Measurements from ENCODE around the gene AP5Z1.

AP5Z1 gene

GRCh38 chr7:4822677-4823076 lies 47.3 kb downstream of the AP5Z1 start:
- no peak for DNase-seq (ENCODE audit: low read depth)
- H3K4me3 ChIP-seq (ENCODE audit: low read depth, low read length): no peak overlapping the region
- TF ChIP-seq CTCF (IDR thresholded peaks at IDR 0.05; ENCODE audit: control insufficient read depth, extremely low read depth, insufficient read depth): no peak

GRCh38 chr7:4823441-4824119 lies 48.2 kb downstream of the AP5Z1 start:
- no peak for TF ChIP-seq CTCF (IDR thresholded peaks at IDR 0.05; ENCODE audit: control insufficient read depth, extremely low read depth, insufficient read depth)
- DNase-seq (ENCODE audit: low read depth): no peak
- no peak overlapping the region for H3K4me3 ChIP-seq (ENCODE audit: low read depth, low read length)

GRCh38 chr7:4824120-4824775 lies 48.8 kb downstream of the AP5Z1 start:
- TF ChIP-seq CTCF (IDR thresholded peaks at IDR 0.05; ENCODE audit: control insufficient read depth, extremely low read depth, insufficient read depth): no peak
- no peak for DNase-seq (ENCODE audit: low read depth)
- H3K4me3 ChIP-seq (ENCODE audit: low read depth, low read length): no peak overlapping the region

GRCh38 chr7:4825081-4825480 lies 49.7 kb downstream of the AP5Z1 start:
- DNase-seq (ENCODE audit: low read depth): no peak
- TF ChIP-seq CTCF (IDR thresholded peaks at IDR 0.05; ENCODE audit: control insufficient read depth, extremely low read depth, insufficient read depth): no peak
- H3K4me3 ChIP-seq (ENCODE audit: low read depth, low read length): no peak overlapping the region

GRCh38 chr7:4828720-4829383 lies 53.4 kb downstream of the AP5Z1 start:
- TF ChIP-seq CTCF (IDR thresholded peaks at IDR 0.05; ENCODE audit: control insufficient read depth, extremely low read depth, insufficient read depth): no peak
- no peak for DNase-seq (ENCODE audit: low read depth)
- H3K4me3 ChIP-seq (ENCODE audit: low read depth, low read length): no peak overlapping the region

GRCh38 chr7:4830176-4830575 lies 54.8 kb downstream of the AP5Z1 start:
- no peak overlapping the region for H3K4me3 ChIP-seq (ENCODE audit: low read depth, low read length)
- no peak for DNase-seq (ENCODE audit: low read depth)
- peak; percentile 44 for TF ChIP-seq CTCF (IDR thresholded peaks at IDR 0.05; ENCODE audit: control insufficient read depth, extremely low read depth, insufficient read depth)
